Left ventricle myocardium inferior (tissue), 1 donor: ENCODE results near the gene RAB8A. TPM values are rescaled to one million over a fixed set of nuclear protein-coding genes. Genes with fewer than 3 reads are reported as not detected.
"Not testable (repeated sequence)": the region's sequence is repeated elsewhere in the genome, so short reads cannot be mapped to it uniquely, and the experiment has no call there.

Experiments used
- DNase-seq: peaks from one replicate; pipeline ENCODE4 v3.0.0-alpha.2; 2020
- H3K27ac ChIP-seq: fragments of 200-600 bp; replicated peaks from 2 replicates; pipeline ENCODE4 v1.8.0; 2021
- H3K27me3 ChIP-seq: fragments of 200-600 bp; 2 replicates; pipeline ENCODE4 v1.8.0; 2021; ENCODE audit warnings: low read depth
- H3K36me3 ChIP-seq: fragments of 200-600 bp; 2 replicates; pipeline ENCODE4 v1.8.0; 2021
- H3K4me1 ChIP-seq: fragments of 200-600 bp; 2 replicates; pipeline ENCODE4 v1.8.0; 2021
- H3K4me3 ChIP-seq: fragments of 200-600 bp; 2 replicates; pipeline ENCODE4 v1.8.0; 2021; ENCODE audit warnings: mild to moderate bottlenecking, moderate library complexity
- H3K9me3 ChIP-seq: fragments of 200-600 bp; replicated peaks from 2 replicates; pipeline ENCODE4 v1.8.0; 2021
- intact Hi-C: fragments of 100-400 bp; cut with micrococcal nuclease; formaldehyde crosslinking; loops from one replicate; pipeline ENCODE4 v1.11.0; 2022
- total RNA-seq: library from RNA; stranded (reverse); fragmentation: NEBNext Ultra II Directional; extraction: Animal tissue kit (Norgen Biotek cat#: 25700); gene quantifications from one replicate; pipeline ENCODE4 v1.2.1, GENCODE V29; 2021
- TF ChIP-seq, protein P1 (sequence below): fragments of 200-600 bp; IDR thresholded peaks from 2 replicates; pipeline ENCODE4 v1.8.0; 2021; ENCODE audit warnings: antibody characterized with exemption, mild to moderate bottlenecking, borderline replicate concordance
- donor health status: DM: no; HTN: yes; CAD: no; lungs with severe emphysema.

Gene RAB8A
- total RNA-seq, 1 donor from 2014 or later = 17.7 TPM

DNA sequence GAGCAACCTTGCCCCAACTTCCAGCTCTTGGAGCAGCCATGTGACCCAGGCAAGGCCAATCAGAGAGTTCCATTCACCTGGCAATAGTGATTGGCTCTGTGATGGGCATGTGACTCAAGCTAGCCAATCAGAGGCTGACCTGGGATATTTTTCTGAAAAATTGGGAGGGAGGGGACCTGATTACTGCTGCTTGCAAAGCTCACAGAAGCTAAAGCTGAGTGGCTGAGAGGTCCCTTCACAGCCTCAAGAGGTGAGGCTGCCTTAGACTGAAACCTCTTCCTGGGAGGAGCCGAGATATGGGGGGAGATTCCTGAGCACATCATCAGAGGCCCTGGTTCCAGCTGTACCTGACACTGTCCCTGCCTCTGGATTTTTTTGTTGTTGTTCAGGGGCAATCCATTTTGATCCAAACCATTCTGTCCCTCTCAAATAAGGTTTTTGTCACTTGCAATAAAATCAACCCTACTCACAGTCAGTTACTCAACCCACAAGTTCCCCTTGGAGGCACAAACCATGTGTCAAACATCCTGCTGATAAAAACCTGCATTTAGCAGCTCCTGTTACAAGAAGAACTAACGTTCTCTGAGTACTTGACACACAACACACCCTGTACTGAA, 56.9 kb downstream of the RAB8A start:
- Histone ChIP-seq H3K27me3 (peaks cover 44% of the 10 kb centered on the region), H3K36me3 (no peaks in the 10 kb centered on the region), H3K4me3 (no peak overlapping the region), H3K27ac (no peak overlapping the region), H3K9me3 (no peaks in the 10 kb centered on the region), H3K4me1 (no peaks in the 10 kb centered on the region)
- intact Hi-C loops = no loop called here
- TF ChIP-seq, protein P1, sequence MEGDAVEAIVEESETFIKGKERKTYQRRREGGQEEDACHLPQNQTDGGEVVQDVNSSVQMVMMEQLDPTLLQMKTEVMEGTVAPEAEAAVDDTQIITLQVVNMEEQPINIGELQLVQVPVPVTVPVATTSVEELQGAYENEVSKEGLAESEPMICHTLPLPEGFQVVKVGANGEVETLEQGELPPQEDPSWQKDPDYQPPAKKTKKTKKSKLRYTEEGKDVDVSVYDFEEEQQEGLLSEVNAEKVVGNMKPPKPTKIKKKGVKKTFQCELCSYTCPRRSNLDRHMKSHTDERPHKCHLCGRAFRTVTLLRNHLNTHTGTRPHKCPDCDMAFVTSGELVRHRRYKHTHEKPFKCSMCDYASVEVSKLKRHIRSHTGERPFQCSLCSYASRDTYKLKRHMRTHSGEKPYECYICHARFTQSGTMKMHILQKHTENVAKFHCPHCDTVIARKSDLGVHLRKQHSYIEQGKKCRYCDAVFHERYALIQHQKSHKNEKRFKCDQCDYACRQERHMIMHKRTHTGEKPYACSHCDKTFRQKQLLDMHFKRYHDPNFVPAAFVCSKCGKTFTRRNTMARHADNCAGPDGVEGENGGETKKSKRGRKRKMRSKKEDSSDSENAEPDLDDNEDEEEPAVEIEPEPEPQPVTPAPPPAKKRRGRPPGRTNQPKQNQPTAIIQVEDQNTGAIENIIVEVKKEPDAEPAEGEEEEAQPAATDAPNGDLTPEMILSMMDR = no peak
- no peak for DNase-seq

DNA sequence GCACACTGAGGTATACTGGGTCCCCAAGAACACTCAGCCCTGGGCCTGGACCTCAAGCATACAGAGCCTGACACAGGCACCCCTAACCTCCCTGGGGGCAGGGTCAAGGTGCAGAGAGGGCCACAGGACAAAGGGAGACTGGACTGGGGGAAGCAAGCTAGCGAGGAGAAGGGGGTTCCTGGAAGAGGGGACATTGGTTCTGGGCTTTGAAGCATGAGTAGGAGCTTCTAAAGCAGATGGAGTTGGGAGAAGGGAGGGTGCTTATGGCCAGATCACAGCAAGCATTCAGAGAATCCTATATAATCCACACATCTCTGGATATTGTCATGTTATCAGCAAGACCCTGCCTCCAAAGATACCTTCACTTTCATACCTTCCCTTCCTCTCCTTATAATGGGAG, 58.4 kb downstream of the RAB8A start:
- Histone ChIP-seq H3K27ac (no peak overlapping the region), H3K4me1 (no peaks in the 10 kb centered on the region), H3K4me3 (no peak overlapping the region), H3K27me3 (peaks cover 49% of the 10 kb centered on the region), H3K36me3 (no peaks in the 10 kb centered on the region), H3K9me3 (peaks cover 3% of the 10 kb centered on the region)
- TF ChIP-seq, protein P1 = no peak
- intact Hi-C loops = no loop called here
- DNase-seq = no peak

DNA sequence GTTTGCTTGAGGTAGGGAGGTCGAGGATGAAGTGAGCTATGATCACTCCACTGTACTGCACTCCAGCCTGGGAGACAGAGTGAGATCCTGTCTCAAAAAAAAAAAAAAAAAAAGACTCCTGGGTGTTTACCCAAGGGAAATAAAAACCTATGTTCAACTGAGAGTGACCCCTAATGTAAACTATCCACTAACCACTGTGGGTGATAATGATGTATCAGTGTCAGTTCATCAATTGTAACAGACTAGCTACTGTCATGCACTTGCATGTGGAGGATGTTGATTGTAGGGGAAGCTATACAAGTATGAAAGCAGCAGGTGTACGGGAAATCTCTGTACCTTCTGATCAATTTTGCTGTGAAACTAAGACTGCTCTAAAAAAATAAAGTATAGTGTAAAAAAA, 64.3 kb downstream of the RAB8A start:
- H3K27ac ChIP-seq = no peak overlapping the region
- no peak overlapping the region for H3K4me3 ChIP-seq
- TF ChIP-seq, protein P1 = no peak
- DNase-seq = no peak
- intact Hi-C loops = no loop called here
- H3K9me3 ChIP-seq = peaks cover 14% of the 10 kb centered on the region
- H3K4me1 ChIP-seq = no peaks in the 10 kb centered on the region
- no peaks in the 10 kb centered on the region for H3K36me3 ChIP-seq
- peaks cover 57% of the 10 kb centered on the region for H3K27me3 ChIP-seq

DNA sequence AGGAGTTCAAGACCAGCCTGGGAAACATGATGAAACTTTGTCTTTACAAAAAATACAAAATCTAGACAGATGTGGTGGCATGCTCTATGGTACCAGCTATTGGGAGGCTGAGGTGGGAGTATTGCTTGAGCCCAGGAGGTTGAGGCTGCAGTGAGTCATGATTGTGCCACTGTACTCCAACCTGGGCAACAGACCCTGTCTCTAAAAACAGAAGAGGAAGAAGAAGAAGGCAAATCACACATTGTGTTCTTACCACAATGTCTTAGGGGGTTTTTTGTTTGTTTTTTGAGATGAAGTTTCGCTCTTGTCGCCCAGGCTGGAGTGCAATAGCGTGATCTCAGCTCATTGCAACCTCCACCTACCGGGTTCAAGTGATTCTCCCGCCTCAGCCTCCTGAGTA, 67.2 kb downstream of the RAB8A start:
- Histone ChIP-seq H3K27me3 (peaks cover 53% of the 10 kb centered on the region), H3K9me3 (peaks cover 14% of the 10 kb centered on the region)
- H3K4me1 ChIP-seq, H3K4me3 ChIP-seq, H3K36me3 ChIP-seq, DNase-seq, intact Hi-C loops, H3K27ac ChIP-seq: not testable (repeated sequence)

DNA sequence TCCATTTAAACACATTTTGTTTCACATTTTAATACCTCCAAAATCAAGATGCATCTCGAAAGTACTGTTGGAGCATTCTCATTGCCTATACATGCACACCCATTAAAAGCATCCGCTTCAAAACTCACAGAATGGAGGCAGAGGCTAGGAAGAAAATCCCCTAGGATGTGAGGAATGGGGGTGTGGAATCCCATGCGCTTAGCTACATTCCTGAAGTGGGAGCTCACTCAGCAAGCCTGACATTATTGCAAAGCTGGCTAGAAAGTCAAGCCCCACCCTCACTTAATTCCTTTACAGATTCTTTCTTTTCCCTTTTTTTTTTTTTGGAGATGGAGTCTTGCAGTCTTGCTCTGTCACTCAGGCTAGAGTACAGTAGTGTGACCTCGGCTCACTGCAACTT, 68.9 kb downstream of the RAB8A start:
- no peak for DNase-seq
- Histone ChIP-seq H3K4me1 (peaks cover 15% of the 10 kb centered on the region), H3K4me3 (no peak overlapping the region), H3K36me3 (no peaks in the 10 kb centered on the region), H3K27me3 (peaks cover 51% of the 10 kb centered on the region), H3K27ac (no peak overlapping the region), H3K9me3 (peaks cover 6% of the 10 kb centered on the region)
- intact Hi-C loops = loop anchor here (5.0 kb wide), 1 partner anchor 138 kb away; no protein-coding TSS in a partner anchor
- TF ChIP-seq, protein P1 = no peak

Other genes starting within 250 kb of the RAB8A start
- gene CYP4F2, start 213.8 kb upstream of the RAB8A start, total RNA-seq = not detected
- gene CYP4F11, start 177.4 kb upstream of the RAB8A start, total RNA-seq = 0.82 TPM
- gene OR10H4, start 162.9 kb upstream of the RAB8A start, total RNA-seq = not detected
- 69.6 TPM for gene TPM4, start 35.4 kb upstream of the RAB8A start, total RNA-seq
- 0.16 TPM for gene HSH2D, start 31.8 kb downstream of the RAB8A start, total RNA-seq
- gene CIB3, start 61.6 kb downstream of the RAB8A start, total RNA-seq = not detected
- gene FAM32A, start 73.5 kb downstream of the RAB8A start, total RNA-seq = 34.3 TPM
- 38.5 TPM for gene AP1M1, start 86.0 kb downstream of the RAB8A start, total RNA-seq
- 65.2 TPM for gene KLF2, start 212.9 kb downstream of the RAB8A start, total RNA-seq